Measurements from ENCODE around the gene CEP350.

DNA sequence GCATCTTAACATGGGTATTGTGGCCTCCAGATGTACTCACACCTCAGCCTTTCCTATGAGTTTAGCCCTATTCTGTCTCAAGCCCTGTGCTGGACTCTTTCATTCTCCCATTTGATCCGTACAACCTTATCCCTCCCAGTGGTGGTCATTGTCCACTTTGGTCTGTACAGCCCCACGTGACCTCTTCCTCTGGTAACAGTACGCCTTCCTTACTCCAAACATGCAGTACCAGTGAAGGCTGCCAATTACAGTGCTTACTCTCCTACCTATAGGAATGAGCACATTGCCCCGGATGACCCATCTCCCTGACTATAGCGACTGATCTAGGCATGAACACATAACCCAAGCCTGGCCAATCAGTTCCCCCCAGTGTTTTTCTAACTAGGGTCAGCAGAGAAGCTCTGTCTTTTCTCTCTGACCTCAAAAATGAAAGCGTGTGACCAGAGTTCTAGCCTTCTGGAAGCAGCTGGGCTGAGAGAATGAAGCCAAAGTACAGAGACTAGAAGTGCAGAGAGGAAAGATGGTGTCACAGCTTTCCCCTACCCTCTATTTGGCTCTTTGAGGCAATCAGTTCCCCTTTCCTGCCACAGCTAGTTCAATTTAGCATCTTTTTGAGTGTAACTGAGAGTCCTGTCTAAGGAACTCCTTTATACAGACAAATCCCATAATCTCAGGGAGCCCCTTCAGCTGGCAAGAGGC is 190.2 kb downstream of the CEP350 start:
- TF ChIP-seq, protein P1, sequence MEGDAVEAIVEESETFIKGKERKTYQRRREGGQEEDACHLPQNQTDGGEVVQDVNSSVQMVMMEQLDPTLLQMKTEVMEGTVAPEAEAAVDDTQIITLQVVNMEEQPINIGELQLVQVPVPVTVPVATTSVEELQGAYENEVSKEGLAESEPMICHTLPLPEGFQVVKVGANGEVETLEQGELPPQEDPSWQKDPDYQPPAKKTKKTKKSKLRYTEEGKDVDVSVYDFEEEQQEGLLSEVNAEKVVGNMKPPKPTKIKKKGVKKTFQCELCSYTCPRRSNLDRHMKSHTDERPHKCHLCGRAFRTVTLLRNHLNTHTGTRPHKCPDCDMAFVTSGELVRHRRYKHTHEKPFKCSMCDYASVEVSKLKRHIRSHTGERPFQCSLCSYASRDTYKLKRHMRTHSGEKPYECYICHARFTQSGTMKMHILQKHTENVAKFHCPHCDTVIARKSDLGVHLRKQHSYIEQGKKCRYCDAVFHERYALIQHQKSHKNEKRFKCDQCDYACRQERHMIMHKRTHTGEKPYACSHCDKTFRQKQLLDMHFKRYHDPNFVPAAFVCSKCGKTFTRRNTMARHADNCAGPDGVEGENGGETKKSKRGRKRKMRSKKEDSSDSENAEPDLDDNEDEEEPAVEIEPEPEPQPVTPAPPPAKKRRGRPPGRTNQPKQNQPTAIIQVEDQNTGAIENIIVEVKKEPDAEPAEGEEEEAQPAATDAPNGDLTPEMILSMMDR (IDR thresholded peaks at IDR 0.05 in 2 of 3, conservative IDR thresholded peaks at IDR 0.05 in 1 of 3; ENCODE audit: borderline replicate concordance in 1 of 3, insufficient read depth in 1 of 3, low read depth in 2 of 3, low read length in 2 of 3): no peak
- TF ChIP-seq POLR2AphosphoS5 (IDR thresholded peaks at IDR 0.05; ENCODE audit: low read depth, low read length) (no peak), EZH2 (IDR thresholded peaks at IDR 0.05) (no peak), TCF7L2 (IDR thresholded peaks at IDR 0.05; ENCODE audit: borderline replicate concordance, extremely low read depth, insufficient read depth, insufficient read length) (no peak)
- TF ChIP-seq, protein P2, sequence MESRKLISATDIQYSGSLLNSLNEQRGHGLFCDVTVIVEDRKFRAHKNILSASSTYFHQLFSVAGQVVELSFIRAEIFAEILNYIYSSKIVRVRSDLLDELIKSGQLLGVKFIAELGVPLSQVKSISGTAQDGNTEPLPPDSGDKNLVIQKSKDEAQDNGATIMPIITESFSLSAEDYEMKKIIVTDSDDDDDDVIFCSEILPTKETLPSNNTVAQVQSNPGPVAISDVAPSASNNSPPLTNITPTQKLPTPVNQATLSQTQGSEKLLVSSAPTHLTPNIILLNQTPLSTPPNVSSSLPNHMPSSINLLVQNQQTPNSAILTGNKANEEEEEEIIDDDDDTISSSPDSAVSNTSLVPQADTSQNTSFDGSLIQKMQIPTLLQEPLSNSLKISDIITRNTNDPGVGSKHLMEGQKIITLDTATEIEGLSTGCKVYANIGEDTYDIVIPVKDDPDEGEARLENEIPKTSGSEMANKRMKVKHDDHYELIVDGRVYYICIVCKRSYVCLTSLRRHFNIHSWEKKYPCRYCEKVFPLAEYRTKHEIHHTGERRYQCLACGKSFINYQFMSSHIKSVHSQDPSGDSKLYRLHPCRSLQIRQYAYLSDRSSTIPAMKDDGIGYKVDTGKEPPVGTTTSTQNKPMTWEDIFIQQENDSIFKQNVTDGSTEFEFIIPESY (IDR thresholded peaks at IDR 0.05; ENCODE audit: extremely low read depth, insufficient replicate concordance, low read length): no peak

Data from HCT116 (cell line).